OCI-LY3 (cell line): ENCODE measurements around the gene STUB1.

Source experiments
- EZH2phosphoT487 ChIP-seq: fragments of 200-600 bp; shearing (Covaris generic); IDR thresholded peaks from 2 replicates; pipeline ENCODE4 v1.6.1; 2018; ENCODE audit warnings: antibody characterized with exemption, mixed run types, low read depth
- TF ChIP-seq, protein P1 (sequence below): fragments of 200-600, 300-600 bp; sonication (generic); IDR thresholded peaks from 2 replicates; pipeline ENCODE4 v1.5.1; 2014; ENCODE audit warnings: antibody characterized with exemption, low read length, low read depth

DNA sequence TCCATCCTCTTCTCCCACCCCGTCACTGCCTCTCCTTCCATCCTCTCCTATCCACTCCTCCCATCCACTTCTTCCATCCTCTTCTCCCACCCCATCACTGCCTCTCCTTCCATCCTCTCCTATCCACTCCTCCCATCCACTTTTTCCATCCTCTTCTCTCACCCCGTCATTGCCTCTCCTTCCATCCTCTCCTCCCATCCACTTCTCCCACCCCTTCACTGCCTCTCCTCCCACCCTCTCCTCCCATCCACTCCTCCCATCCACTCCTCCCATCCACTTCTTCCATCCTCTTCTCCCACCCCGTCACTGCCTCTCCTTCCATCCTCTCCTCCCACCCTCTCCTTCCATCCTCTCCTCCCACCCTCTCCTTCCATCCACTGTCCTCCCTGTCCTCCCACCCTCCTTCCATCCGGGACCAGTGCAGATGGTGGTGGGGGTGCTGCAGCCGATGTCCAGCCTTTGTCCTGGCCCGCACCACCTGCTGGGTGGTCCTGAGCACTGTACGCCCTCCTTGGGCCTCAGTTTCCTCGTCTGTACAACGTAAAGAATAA lies 48.3 kb upstream of the STUB1 start:
- TF ChIP-seq, protein P1, sequence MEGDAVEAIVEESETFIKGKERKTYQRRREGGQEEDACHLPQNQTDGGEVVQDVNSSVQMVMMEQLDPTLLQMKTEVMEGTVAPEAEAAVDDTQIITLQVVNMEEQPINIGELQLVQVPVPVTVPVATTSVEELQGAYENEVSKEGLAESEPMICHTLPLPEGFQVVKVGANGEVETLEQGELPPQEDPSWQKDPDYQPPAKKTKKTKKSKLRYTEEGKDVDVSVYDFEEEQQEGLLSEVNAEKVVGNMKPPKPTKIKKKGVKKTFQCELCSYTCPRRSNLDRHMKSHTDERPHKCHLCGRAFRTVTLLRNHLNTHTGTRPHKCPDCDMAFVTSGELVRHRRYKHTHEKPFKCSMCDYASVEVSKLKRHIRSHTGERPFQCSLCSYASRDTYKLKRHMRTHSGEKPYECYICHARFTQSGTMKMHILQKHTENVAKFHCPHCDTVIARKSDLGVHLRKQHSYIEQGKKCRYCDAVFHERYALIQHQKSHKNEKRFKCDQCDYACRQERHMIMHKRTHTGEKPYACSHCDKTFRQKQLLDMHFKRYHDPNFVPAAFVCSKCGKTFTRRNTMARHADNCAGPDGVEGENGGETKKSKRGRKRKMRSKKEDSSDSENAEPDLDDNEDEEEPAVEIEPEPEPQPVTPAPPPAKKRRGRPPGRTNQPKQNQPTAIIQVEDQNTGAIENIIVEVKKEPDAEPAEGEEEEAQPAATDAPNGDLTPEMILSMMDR = no peak
- no peak for TF ChIP-seq EZH2phosphoT487
